ENCODE results near the gene PPIL6. TPM values are rescaled to one million over a fixed set of nuclear protein-coding genes. Genes with fewer than 3 reads are reported as not detected.

PPIL6 gene
- total RNA-seq, 1 donor from 2014 or later, result 4.7 TPM

DNA sequence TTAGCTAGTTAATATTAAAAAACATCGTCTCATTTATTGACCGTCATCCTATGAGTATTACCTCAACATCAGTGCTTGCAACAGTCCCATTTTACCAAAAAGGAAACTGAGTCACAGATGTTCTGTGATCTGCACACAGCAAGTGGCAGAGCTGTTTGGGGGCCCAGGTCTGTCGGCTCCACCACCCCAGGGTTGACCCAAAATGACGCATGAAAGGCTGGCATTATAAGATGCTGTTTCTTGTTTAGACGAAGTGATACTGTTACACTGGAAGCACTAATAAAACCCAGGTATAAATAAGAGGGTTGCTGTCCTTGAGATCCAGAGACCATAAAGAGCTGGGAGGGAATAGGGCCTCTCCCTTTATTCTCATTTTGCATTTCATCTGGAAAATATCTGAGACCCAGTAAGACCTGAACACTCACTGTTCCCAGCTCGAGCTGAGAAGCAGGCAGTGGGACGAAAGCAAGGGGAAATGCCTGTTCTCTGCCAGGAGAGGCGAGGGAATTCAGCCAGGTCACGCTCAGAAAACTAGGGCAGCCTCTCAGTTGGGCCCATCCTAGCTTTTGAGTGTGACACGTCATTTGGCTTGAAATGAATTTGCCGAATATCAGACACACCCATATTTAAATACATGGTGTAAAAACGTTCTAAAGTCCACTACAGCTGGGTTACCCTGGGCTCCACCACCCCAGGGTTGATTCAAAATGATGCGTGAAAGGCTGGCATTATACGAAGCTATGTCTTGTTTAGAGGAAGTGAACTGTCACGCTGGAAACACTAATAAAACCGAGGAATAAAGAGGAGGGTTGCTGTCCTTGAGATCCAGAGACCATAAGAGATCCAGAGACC is 16.5 kb upstream of the PPIL6 start:
- Histone ChIP-seq H3K4me3 (ENCODE audit: low read depth, low read length) (no peak overlapping the region), H3K36me3 (ENCODE audit: control insufficient read depth, insufficient read depth, low read length) (peaks cover 3% of the 10 kb centered on the region), H3K27me3 (ENCODE audit: control insufficient read depth, insufficient read depth, low read length) (no peaks in the 10 kb centered on the region)
- TF ChIP-seq, protein P1, sequence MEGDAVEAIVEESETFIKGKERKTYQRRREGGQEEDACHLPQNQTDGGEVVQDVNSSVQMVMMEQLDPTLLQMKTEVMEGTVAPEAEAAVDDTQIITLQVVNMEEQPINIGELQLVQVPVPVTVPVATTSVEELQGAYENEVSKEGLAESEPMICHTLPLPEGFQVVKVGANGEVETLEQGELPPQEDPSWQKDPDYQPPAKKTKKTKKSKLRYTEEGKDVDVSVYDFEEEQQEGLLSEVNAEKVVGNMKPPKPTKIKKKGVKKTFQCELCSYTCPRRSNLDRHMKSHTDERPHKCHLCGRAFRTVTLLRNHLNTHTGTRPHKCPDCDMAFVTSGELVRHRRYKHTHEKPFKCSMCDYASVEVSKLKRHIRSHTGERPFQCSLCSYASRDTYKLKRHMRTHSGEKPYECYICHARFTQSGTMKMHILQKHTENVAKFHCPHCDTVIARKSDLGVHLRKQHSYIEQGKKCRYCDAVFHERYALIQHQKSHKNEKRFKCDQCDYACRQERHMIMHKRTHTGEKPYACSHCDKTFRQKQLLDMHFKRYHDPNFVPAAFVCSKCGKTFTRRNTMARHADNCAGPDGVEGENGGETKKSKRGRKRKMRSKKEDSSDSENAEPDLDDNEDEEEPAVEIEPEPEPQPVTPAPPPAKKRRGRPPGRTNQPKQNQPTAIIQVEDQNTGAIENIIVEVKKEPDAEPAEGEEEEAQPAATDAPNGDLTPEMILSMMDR (IDR thresholded peaks at IDR 0.05; ENCODE audit: insufficient read depth, low read length, poor library complexity, severe bottlenecking), result no peak
- DNase-seq (ENCODE audit: low read depth), result no peak

GRCh38 chr6:109456111-109456583 is 15.7 kb upstream of the PPIL6 start:
- H3K4me3 ChIP-seq (ENCODE audit: low read depth, low read length), result peak overlapping the region; percentile 76
- H3K27me3 ChIP-seq (ENCODE audit: control insufficient read depth, insufficient read depth, low read length), result no peaks in the 10 kb centered on the region
- TF ChIP-seq, protein P1 (IDR thresholded peaks at IDR 0.05; ENCODE audit: insufficient read depth, low read length, poor library complexity, severe bottlenecking), result peak; percentile 0
- H3K36me3 ChIP-seq (ENCODE audit: control insufficient read depth, insufficient read depth, low read length), result peaks cover 3% of the 10 kb centered on the region
- no peak for DNase-seq (ENCODE audit: low read depth)

DNA sequence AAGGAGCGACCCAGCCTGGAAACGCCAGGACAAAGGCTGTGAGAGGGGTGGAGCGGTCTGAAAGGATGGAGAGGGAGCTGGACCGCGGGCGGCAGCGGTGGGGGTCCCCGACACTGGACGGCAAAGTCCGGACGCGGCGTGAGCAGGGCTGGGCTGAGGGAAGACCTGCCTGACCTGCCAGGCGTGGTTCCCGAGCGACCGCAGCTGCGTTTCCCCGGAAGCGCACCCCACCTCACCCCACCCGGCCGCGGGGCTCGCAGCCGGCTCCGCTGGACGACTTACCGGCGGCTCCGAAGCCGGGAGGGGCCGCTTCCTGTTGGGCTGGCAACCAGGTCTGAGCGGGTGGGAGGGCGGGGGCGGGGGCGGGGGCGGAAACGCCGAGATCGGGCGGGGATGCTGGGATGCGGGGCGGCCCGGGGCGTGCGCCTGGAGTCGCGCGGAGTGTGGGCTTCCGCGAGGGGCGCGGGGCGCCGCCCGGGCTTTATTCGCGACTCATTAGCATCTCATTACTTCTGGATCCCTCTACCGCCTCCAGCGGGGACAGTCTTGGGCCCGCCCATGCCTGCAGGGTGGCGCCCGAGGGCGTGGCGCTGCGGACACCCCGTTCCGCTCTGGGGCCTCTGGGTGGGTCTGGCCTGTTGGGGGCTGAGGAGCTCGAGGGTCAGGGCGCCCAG is 15.1 kb upstream of the PPIL6 start, which contains the start of gene MICAL1:
Gene MICAL1 (minus strand): TSS at position 336 of the 674 bp plus-strand sequence. CDS start 1,576 bp downstream, outside the sequence.
- H3K36me3 ChIP-seq (ENCODE audit: control insufficient read depth, insufficient read depth, low read length), result peaks cover 3% of the 10 kb centered on the region
- H3K4me3 ChIP-seq (ENCODE audit: low read depth, low read length), result peak within 1 kb of the TSS; percentile 76
- no peak for DNase-seq (ENCODE audit: low read depth)
- no peaks in the 10 kb centered on the region for H3K27me3 ChIP-seq (ENCODE audit: control insufficient read depth, insufficient read depth, low read length)
- TF ChIP-seq, protein P1 (IDR thresholded peaks at IDR 0.05; ENCODE audit: insufficient read depth, low read length, poor library complexity, severe bottlenecking), result peak; percentile 39

GRCh38 chr6:109454496-109455436 is 14.3 kb upstream of the PPIL6 start:
- peak overlapping the region; percentile 76 for H3K4me3 ChIP-seq (ENCODE audit: low read depth, low read length)
- TF ChIP-seq, protein P1 (IDR thresholded peaks at IDR 0.05; ENCODE audit: insufficient read depth, low read length, poor library complexity, severe bottlenecking), result no peak
- H3K36me3 ChIP-seq (ENCODE audit: control insufficient read depth, insufficient read depth, low read length), result peaks cover 3% of the 10 kb centered on the region
- no peaks in the 10 kb centered on the region for H3K27me3 ChIP-seq (ENCODE audit: control insufficient read depth, insufficient read depth, low read length)
- DNase-seq (ENCODE audit: low read depth), result no peak
